GM18868 (cell line): ENCODE measurements around the gene MFAP1.
"Not testable (repeated sequence)": the region's sequence is repeated elsewhere in the genome, so short reads cannot be mapped to it uniquely, and the experiment has no call there.

Experiments
- ATAC-seq: cut with Tn5 transposase; IDR thresholded peaks from one replicate; pipeline ENCODE4 v1.9.1; 2021; ENCODE audit warnings: mild to moderate bottlenecking, moderate library complexity; ENCODE audit not compliant: unreplicated experiment

MFAP1 gene

GRCh38 chr15:43824302-43825246 is at the start of gene MFAP1:
MFAP1 (minus strand) TSS chr15:43824690; CDS start chr15:43824569, 121 bp downstream.
- peak; percentile 84 for ATAC-seq

GRCh38 chr15:43873651-43874050 is 49.2 kb upstream of the MFAP1 start:
- ATAC-seq: no peak

GRCh38 chr15:43872416-43873020 is 48.0 kb upstream of the MFAP1 start:
- ATAC-seq: no peak

- ATAC-seq: no peak
Observed at GRCh38 chr15:43871835-43872234, 47.3 kb upstream of the MFAP1 start.

- no peak for ATAC-seq
Observed at GRCh38 chr15:43868406-43868805, 43.9 kb upstream of the MFAP1 start.

GRCh38 chr15:43867096-43867495 is 42.6 kb upstream of the MFAP1 start:
- no peak for ATAC-seq

GRCh38 chr15:43866636-43867035 is 42.1 kb upstream of the MFAP1 start:
- not testable (repeated sequence) for ATAC-seq

- ATAC-seq: no peak
Observed at GRCh38 chr15:43859546-43859945, 35.1 kb upstream of the MFAP1 start.

- no peak for ATAC-seq
Observed at GRCh38 chr15:43854801-43855200, 30.3 kb upstream of the MFAP1 start.

- no peak for ATAC-seq
Observed at GRCh38 chr15:43852607-43853006, 28.1 kb upstream of the MFAP1 start.

- ATAC-seq: no peak
Observed at GRCh38 chr15:43851251-43851650, 26.8 kb upstream of the MFAP1 start.

- no peak for ATAC-seq
Observed at GRCh38 chr15:43845421-43845820, 20.9 kb upstream of the MFAP1 start.

GRCh38 chr15:43832485-43832884 is 8.0 kb upstream of the MFAP1 start:
- not testable (repeated sequence) for ATAC-seq

- not testable (repeated sequence) for ATAC-seq
Observed at GRCh38 chr15:43831519-43832052, 7.1 kb upstream of the MFAP1 start.

- not testable (repeated sequence) for ATAC-seq
Observed at GRCh38 chr15:43830691-43831275, 6.3 kb upstream of the MFAP1 start.

GRCh38 chr15:43829951-43830540 is 5.6 kb upstream of the MFAP1 start:
- not testable (repeated sequence) for ATAC-seq

- ATAC-seq: no peak
Observed at GRCh38 chr15:43828061-43828657, 3.7 kb upstream of the MFAP1 start.

- peak; percentile 59 for ATAC-seq
Observed at GRCh38 chr15:43826508-43827341, 2.2 kb upstream of the MFAP1 start, which contains the start of gene WDR76. WDR76 (plus strand) TSS chr15:43827002; CDS start chr15:43827033, 31 bp downstream.

- ATAC-seq: no peak
Observed at GRCh38 chr15:43826029-43826507, 1.6 kb upstream of the MFAP1 start.
